Nephron progenitor cell (in vitro differentiated cells): Measurements from ENCODE around the gene PPP6R1.

Experiments used
- DNase-seq: peaks from one replicate; pipeline ENCODE4 v3.0.0; 2021
- H3K27ac Mint-ChIP-seq: 2 replicates; pipeline ENCODE4 v1.8.0; 2021; ENCODE audit warnings: mild to moderate bottlenecking, moderate library complexity, mixed read lengths
- H3K27me3 Mint-ChIP-seq: 2 replicates; pipeline ENCODE4 v1.8.0; 2021; ENCODE audit warnings: mild to moderate bottlenecking, low read depth, mixed read lengths; ENCODE audit not compliant: poor library complexity
- H3K36me3 Mint-ChIP-seq: 2 replicates; pipeline ENCODE4 v1.8.0; 2021; ENCODE audit warnings: low read depth, mixed read lengths
- H3K4me1 Mint-ChIP-seq: 2 replicates; pipeline ENCODE4 v1.8.0; 2021; ENCODE audit warnings: mixed read lengths
- H3K4me3 Mint-ChIP-seq: 2 replicates; pipeline ENCODE4 v1.8.0; 2021; ENCODE audit warnings: mild to moderate bottlenecking, moderate library complexity, mixed read lengths
- H3K9me3 Mint-ChIP-seq: 2 replicates; pipeline ENCODE4 v1.8.0; 2021; ENCODE audit warnings: mild to moderate bottlenecking, moderate library complexity, mixed read lengths
- TF ChIP-seq, protein P1 (sequence below): fragments of 200-600 bp; sonication (generic); IDR thresholded peaks from 2 replicates; pipeline ENCODE4 v1.5.0; 2021; ENCODE audit warnings: antibody characterized with exemption

The PPP6R1 gene

DNA sequence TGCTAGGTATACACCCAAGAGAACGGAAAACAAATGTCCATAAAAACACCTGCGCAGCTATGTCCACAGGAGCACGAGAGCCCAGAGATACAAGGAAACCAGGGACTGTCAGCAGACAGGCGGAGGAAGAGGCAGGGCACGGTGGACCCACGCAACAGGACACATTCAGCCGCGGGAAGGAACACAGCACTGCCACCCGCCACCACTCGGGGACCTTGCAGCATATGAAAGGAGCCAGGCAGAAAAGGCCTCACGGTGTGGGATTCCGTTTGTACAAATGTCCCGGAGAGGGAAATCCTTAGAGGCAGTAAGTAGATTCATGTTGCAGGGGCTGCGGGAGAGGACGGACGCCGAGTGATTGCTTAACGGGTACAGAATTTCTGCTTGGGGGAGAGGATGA is 13.3 kb upstream of the PPP6R1 start:
- Mint-ChIP-seq H3K4me1 (no peaks in the 10 kb centered on the region), H3K27me3 (peaks cover 4% of the 10 kb centered on the region), H3K9me3 (peaks cover 7% of the 10 kb centered on the region), H3K4me3 (no peak overlapping the region), H3K27ac (no peak overlapping the region), H3K36me3 (peaks cover 39% of the 10 kb centered on the region)
- no peak for DNase-seq
- TF ChIP-seq, protein P1, sequence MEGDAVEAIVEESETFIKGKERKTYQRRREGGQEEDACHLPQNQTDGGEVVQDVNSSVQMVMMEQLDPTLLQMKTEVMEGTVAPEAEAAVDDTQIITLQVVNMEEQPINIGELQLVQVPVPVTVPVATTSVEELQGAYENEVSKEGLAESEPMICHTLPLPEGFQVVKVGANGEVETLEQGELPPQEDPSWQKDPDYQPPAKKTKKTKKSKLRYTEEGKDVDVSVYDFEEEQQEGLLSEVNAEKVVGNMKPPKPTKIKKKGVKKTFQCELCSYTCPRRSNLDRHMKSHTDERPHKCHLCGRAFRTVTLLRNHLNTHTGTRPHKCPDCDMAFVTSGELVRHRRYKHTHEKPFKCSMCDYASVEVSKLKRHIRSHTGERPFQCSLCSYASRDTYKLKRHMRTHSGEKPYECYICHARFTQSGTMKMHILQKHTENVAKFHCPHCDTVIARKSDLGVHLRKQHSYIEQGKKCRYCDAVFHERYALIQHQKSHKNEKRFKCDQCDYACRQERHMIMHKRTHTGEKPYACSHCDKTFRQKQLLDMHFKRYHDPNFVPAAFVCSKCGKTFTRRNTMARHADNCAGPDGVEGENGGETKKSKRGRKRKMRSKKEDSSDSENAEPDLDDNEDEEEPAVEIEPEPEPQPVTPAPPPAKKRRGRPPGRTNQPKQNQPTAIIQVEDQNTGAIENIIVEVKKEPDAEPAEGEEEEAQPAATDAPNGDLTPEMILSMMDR, result no peak

DNA sequence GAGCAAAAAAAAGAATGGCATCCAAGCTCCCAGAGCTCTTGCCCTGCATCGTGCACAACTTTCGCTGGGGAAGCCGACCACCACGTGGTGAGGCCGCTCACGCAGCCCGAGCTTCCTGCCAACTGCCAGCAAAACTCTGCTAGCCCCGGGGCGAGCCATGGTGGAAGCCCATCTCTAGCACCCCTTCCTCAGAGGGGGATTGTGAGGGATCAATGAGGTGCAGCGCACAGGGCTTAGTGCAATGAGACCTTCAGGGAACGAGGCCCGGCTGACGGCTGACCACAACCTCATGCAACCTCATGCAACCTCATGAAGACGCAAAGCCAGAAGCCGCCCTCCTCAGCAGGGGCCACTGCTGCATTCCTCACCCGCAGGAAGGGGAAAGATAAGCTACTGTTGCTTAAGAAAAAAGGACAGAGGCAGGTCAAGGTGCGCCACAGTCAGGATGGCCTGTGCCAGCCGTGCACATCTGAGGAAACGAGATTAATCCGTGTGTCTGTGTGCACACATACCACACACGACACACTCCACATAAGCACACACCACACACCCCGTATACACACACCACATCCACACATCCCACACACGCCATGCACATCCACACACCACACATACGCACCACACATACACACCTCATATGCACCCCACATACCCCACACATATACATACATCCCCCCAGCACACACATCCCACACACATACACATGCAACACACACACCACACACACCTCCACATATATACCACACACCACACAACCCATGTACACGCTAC is 11.5 kb upstream of the PPP6R1 start:
- H3K4me1 Mint-ChIP-seq, result no peaks in the 10 kb centered on the region
- peaks cover 17% of the 10 kb centered on the region for H3K9me3 Mint-ChIP-seq
- no peak for DNase-seq
- peaks cover 50% of the 10 kb centered on the region for H3K36me3 Mint-ChIP-seq
- TF ChIP-seq, protein P1, result no peak
- no peak overlapping the region for H3K4me3 Mint-ChIP-seq
- H3K27me3 Mint-ChIP-seq, result peaks cover 8% of the 10 kb centered on the region
- no peak overlapping the region for H3K27ac Mint-ChIP-seq

GRCh38 chr19:55269299-55269698 is 10.5 kb upstream of the PPP6R1 start:
- TF ChIP-seq, protein P1, result no peak
- peaks cover 17% of the 10 kb centered on the region for H3K9me3 Mint-ChIP-seq
- no peak overlapping the region for H3K4me3 Mint-ChIP-seq
- no peak for DNase-seq
- H3K27ac Mint-ChIP-seq, result peak overlapping the region; percentile 6
- peaks cover 50% of the 10 kb centered on the region for H3K36me3 Mint-ChIP-seq
- no peaks in the 10 kb centered on the region for H3K4me1 Mint-ChIP-seq
- H3K27me3 Mint-ChIP-seq, result peaks cover 8% of the 10 kb centered on the region

DNA sequence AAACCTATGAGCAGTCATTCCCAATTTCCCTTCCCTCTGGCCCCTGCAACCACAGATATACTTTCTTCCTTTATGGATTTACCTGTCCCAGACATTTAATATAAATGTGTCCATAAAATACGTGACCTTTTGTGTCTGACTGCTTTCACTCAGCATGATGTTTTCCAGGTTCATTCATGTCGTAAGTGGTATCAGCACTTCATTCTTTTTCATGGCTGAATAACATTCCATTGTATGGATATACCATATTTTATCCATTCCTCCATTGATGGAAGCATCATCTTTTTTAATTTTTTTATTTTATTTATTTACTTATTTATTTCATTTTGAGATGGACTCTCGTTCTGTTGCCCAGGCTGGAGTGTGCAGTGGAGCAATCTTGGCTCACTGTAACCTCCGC is 8.0 kb upstream of the PPP6R1 start:
- H3K36me3 Mint-ChIP-seq, result peaks cover 56% of the 10 kb centered on the region
- TF ChIP-seq, protein P1, result no peak

GRCh38 chr19:55266404-55266803 is 7.6 kb upstream of the PPP6R1 start:
- DNase-seq, result no peak
- TF ChIP-seq, protein P1, result no peak
- Mint-ChIP-seq H3K4me1 (no peaks in the 10 kb centered on the region), H3K27ac (no peak overlapping the region), H3K4me3 (no peak overlapping the region), H3K9me3 (peaks cover 17% of the 10 kb centered on the region), H3K27me3 (peaks cover 8% of the 10 kb centered on the region), H3K36me3 (peaks cover 55% of the 10 kb centered on the region)

More for the DNA sequence above, 8.0 kb upstream of the PPP6R1 start:
- H3K4me1 Mint-ChIP-seq, result no peaks in the 10 kb centered on the region
- no peak overlapping the region for H3K27ac Mint-ChIP-seq
- no peak for DNase-seq
- no peak overlapping the region for H3K4me3 Mint-ChIP-seq
- peaks cover 17% of the 10 kb centered on the region for H3K9me3 Mint-ChIP-seq
- peaks cover 8% of the 10 kb centered on the region for H3K27me3 Mint-ChIP-seq
